Right lobe of liver (tissue), 6 donors: Measurements from ENCODE around the gene TCTN2. TPM values are rescaled to one million over a fixed set of nuclear protein-coding genes. Genes with fewer than 3 reads are reported as not detected.

Source experiments
- ATAC-seq, 4 donors: fragments of 200-7000 bp; cut with Tn5 transposase; one replicate each; pipeline ENCODE4 v1.9.1; 2020; ENCODE audit warnings: mild to moderate bottlenecking in 4 of 4, moderate library complexity in 4 of 4
- DNase-seq, 3 donors: peaks; one replicate each; pipeline ENCODE4 v3.0.0-alpha.2; 2020
- H3K27ac ChIP-seq, 3 donors: fragments of 200-600 bp; one replicate each; pipeline ENCODE4 v1.8.0; 2022
- H3K27me3 ChIP-seq, 2 donors: fragments of 200-600 bp; one replicate each; pipeline ENCODE4 v1.8.0; 2022
- H3K36me3 ChIP-seq, 4 donors: fragments of 200-600 bp; sonication (generic) in 1 of 4; one replicate each; pipeline versions ENCODE4 v1.5.1 to v1.8.0; 2017 to 2022; ENCODE audit warnings: control low read depth in 1 of 4
- H3K4me1 ChIP-seq, 4 donors: fragments of 200-600 bp; sonication (generic) in 1 of 4; one replicate each; pipeline versions ENCODE4 v1.5.1 to v1.8.0; 2017 to 2022; ENCODE audit warnings: control low read depth in 1 of 4
- H3K4me3 ChIP-seq, 3 donors: fragments of 200-600 bp; one replicate each; pipeline ENCODE4 v1.8.0; 2022
- H3K9me3 ChIP-seq, 4 donors: fragments of 200-600 bp; sonication (generic) in 1 of 4; one replicate each; pipeline versions ENCODE4 v1.5.1 to v1.8.0; 2017 to 2022; ENCODE audit warnings: control low read depth in 1 of 4
- POLR2A ChIP-seq: fragments of 450-650 bp; IDR thresholded peaks from one replicate; pipeline ENCODE4 v1.6.1; 2017; ENCODE audit warnings: antibody characterized with exemption, mild to moderate bottlenecking
- WGBS: methylation state at CpG from one replicate; pipeline ENCODE4 v1.1.6; 2018; ENCODE audit warnings: low coverage, low lambda C conversion rate; ENCODE audit not compliant: insufficient coverage; ENCODE audit errors: missing lambda C conversion rate; 5-methylcytosine and 5-hydroxymethylcytosine counted together
- intact Hi-C, 2 donors: fragments of 100-400 bp; cut with DNase I; formaldehyde crosslinking; loops; one replicate each; pipeline versions ENCODE4 v1.11.2 to v1.14.1; 2022
- total RNA-seq, 6 experiments: library from RNA; depleted of rRNA in 2 of 6; stranded (reverse); fragments of >200 nt in 2 of 6; fragmentation: NEBNext Ultra II Directional in 3 of 6; extraction: Animal tissue kit (Norgen Biotek cat#: 25700) in 3 of 6; gene quantifications; one replicate each; pipeline versions ENCODE4 v1.1.0 to v1.2.4, GENCODE V29; 2016 to 2023
- TF ChIP-seq, protein P1 (sequence below), 4 donors: fragments of 200-600 bp in 3 of 4; fragments of 450-650 bp in 1 of 4; IDR thresholded peaks; one replicate each; pipeline versions ENCODE4 v1.5.1 to v1.8.0; 2016 to 2022; ENCODE audit warnings: antibody characterized with exemption in 4 of 4, mild to moderate bottlenecking in 2 of 4
- donor health status: DM: no; HTN: yes; CAD: no.
- donor health status: DM: no; HTN: no; CAD: no.
- donor health status: DM: no; HTN: no; CAD: no.
- donor health status: DM: no; HTN: yes; CAD: no.
- donor health status: DM: no; HTN: yes; CAD: no.

The TCTN2 gene
- total RNA-seq, 6 experiments from 2014 or later: 0.61 to 1.2 (median 0.88) TPM

GRCh38 chr12:123655420-123655819, 15.5 kb upstream of the TCTN2 start:
- intact Hi-C loops: no loop called here
- Histone ChIP-seq H3K9me3 (no peaks in the 10 kb centered on the region), H3K4me3 (no peak overlapping the region), H3K36me3 (peaks cover 0 to 49% (median 0%) of the 10 kb centered on the region in 4 donors), H3K27ac (no peak overlapping the region), H3K4me1 (no peaks in the 10 kb centered on the region), H3K27me3 (no peaks in the 10 kb centered on the region)
- no peak for ATAC-seq
- no peak for DNase-seq
- no peak for TF ChIP-seq POLR2A
- TF ChIP-seq, protein P1, sequence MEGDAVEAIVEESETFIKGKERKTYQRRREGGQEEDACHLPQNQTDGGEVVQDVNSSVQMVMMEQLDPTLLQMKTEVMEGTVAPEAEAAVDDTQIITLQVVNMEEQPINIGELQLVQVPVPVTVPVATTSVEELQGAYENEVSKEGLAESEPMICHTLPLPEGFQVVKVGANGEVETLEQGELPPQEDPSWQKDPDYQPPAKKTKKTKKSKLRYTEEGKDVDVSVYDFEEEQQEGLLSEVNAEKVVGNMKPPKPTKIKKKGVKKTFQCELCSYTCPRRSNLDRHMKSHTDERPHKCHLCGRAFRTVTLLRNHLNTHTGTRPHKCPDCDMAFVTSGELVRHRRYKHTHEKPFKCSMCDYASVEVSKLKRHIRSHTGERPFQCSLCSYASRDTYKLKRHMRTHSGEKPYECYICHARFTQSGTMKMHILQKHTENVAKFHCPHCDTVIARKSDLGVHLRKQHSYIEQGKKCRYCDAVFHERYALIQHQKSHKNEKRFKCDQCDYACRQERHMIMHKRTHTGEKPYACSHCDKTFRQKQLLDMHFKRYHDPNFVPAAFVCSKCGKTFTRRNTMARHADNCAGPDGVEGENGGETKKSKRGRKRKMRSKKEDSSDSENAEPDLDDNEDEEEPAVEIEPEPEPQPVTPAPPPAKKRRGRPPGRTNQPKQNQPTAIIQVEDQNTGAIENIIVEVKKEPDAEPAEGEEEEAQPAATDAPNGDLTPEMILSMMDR (IDR thresholded peaks at IDR 0.05): no peak
- WGBS: 82% methylated on average over 5 of the region's 5 CpGs

DNA sequence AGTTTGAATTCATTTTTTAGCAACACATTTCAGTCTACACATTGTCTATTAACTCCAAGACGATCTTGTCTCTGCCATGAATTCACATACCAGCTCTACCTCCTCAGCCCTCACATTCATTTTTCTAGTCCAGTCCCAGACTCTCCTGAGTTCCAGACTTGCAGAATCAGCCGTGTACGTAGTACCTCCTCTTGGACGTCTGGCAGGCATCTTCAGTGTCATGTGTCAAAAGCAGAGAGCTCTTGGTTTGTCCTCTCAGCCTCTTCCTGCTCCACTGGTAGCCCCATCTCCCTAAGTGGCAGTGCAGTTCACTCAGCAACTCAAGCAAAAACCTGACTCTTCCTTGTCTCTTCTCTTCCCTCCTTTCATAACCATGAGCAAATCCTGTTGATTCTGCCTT, 14.5 kb upstream of the TCTN2 start:
- TF ChIP-seq, protein P1 (IDR thresholded peaks at IDR 0.05): no peak
- H3K36me3 ChIP-seq: peaks cover 0 to 44% (median 0%) of the 10 kb centered on the region in 4 donors
- no peaks in the 10 kb centered on the region for H3K27me3 ChIP-seq
- ATAC-seq (no peak), DNase-seq (no peak)
- H3K9me3 ChIP-seq: no peaks in the 10 kb centered on the region
- intact Hi-C loops: no loop called here
- H3K27ac ChIP-seq: no peak overlapping the region
- WGBS: 91% methylated on average over 4 of the region's 4 CpGs
- no peak overlapping the region for H3K4me3 ChIP-seq
- H3K4me1 ChIP-seq: no peaks in the 10 kb centered on the region

DNA sequence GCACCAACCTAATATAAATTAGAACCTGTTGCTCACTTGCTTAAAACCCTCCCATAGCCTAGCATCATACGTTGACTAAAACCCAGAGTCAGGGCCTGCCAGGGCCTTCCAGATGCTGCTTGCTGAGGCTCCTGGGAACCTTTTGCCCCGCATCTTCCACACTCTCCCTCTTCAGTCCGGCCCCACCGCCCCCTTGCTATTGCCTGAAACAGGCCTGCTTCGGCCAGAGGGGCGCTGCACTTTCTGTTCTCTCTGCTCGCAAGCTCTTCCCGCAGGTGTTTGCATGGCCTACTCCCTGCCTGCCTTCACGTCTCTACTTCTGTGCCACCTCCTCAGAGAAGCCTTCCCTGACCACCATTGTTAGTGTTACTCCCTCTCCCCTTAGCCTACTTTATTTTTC, 13.7 kb upstream of the TCTN2 start:
- Histone ChIP-seq H3K27me3 (no peaks in the 10 kb centered on the region), H3K36me3 (peaks cover 0 to 35% (median 0%) of the 10 kb centered on the region in 4 donors), H3K27ac (no peak overlapping the region), H3K4me1 (no peaks in the 10 kb centered on the region), H3K9me3 (no peaks in the 10 kb centered on the region), H3K4me3 (no peak overlapping the region)
- intact Hi-C loops: no loop called here
- ATAC-seq: no peak
- TF ChIP-seq, protein P1 (IDR thresholded peaks at IDR 0.05): no peak
- TF ChIP-seq POLR2A: no peak
- DNase-seq: no peak
- 88% methylated on average over 9 of the region's 9 CpGs for WGBS

- Histone ChIP-seq H3K4me1 (no peaks in the 10 kb centered on the region), H3K36me3 (peaks cover 0 to 26% (median 0%) of the 10 kb centered on the region in 4 donors), H3K9me3 (no peaks in the 10 kb centered on the region), H3K27me3 (no peaks in the 10 kb centered on the region), H3K27ac (no peak overlapping the region), H3K4me3 (no peak overlapping the region)
- WGBS: 68% methylated on average over 5 of the region's 5 CpGs
- no peak for DNase-seq
- no peak for TF ChIP-seq POLR2A
- TF ChIP-seq, protein P1 (IDR thresholded peaks at IDR 0.05): no peak
- ATAC-seq: no peak
- intact Hi-C loops: no loop called here
Observed at GRCh38 chr12:123659996-123660727, 10.8 kb upstream of the TCTN2 start.
